Endothelial cell of hepatic sinusoid (primary cell): ENCODE data around the gene PHACTR1.

Experiments
- in situ Hi-C: cut with HindIII; loops from 2 replicates; pipeline ENCODE4 v1.10.0; 2017; ENCODE audit warnings: low sequenced_read_pairs

Gene PHACTR1

GRCh38 chr6:13290335-13290734 lies 573.8 kb downstream of the PHACTR1 start:
- in situ Hi-C loops, result no loop called here

- in situ Hi-C loops, result no loop called here
These were observed 576.2 kb downstream of the PHACTR1 start for GRCh38 chr6:13292774-13293173.

- in situ Hi-C loops, result no loop called here
These were observed 578.0 kb downstream of the PHACTR1 start for GRCh38 chr6:13294499-13295069.

GRCh38 chr6:13295576-13295975 lies 579.0 kb downstream of the PHACTR1 start:
- in situ Hi-C loops, result no loop called here

- in situ Hi-C loops, result no loop called here
These were observed 580.0 kb downstream of the PHACTR1 start for GRCh38 chr6:13296536-13296997.

- in situ Hi-C loops, result no loop called here
These were observed 580.8 kb downstream of the PHACTR1 start for GRCh38 chr6:13297391-13297790.

GRCh38 chr6:13298446-13298845 lies 581.9 kb downstream of the PHACTR1 start:
- in situ Hi-C loops, result no loop called here

GRCh38 chr6:13299403-13299821 lies 582.8 kb downstream of the PHACTR1 start:
- in situ Hi-C loops, result no loop called here

- in situ Hi-C loops, result no loop called here
These were observed 583.4 kb downstream of the PHACTR1 start for GRCh38 chr6:13299918-13300317.

GRCh38 chr6:13300643-13301590 lies 584.4 kb downstream of the PHACTR1 start:
- in situ Hi-C loops, result no loop called here

GRCh38 chr6:13302291-13302690 lies 585.7 kb downstream of the PHACTR1 start:
- in situ Hi-C loops, result no loop called here

- in situ Hi-C loops, result no loop called here
These were observed 586.4 kb downstream of the PHACTR1 start for GRCh38 chr6:13302751-13303667.

- in situ Hi-C loops, result no loop called here
These were observed 587.1 kb downstream of the PHACTR1 start for GRCh38 chr6:13303668-13304017.

GRCh38 chr6:13304101-13304500 lies 587.5 kb downstream of the PHACTR1 start:
- in situ Hi-C loops, result no loop called here

- in situ Hi-C loops, result no loop called here
These were observed 588.2 kb downstream of the PHACTR1 start for GRCh38 chr6:13304580-13305260.

GRCh38 chr6:13305288-13305687 lies 588.7 kb downstream of the PHACTR1 start:
- in situ Hi-C loops, result no loop called here

- in situ Hi-C loops, result no loop called here
These were observed 589.2 kb downstream of the PHACTR1 start for GRCh38 chr6:13305791-13306190.

GRCh38 chr6:13307508-13307995 lies 591.0 kb downstream of the PHACTR1 start:
- in situ Hi-C loops, result no loop called here

GRCh38 chr6:13308332-13308731 lies 591.8 kb downstream of the PHACTR1 start:
- in situ Hi-C loops, result no loop called here

- in situ Hi-C loops, result no loop called here
These were observed 594.6 kb downstream of the PHACTR1 start for GRCh38 chr6:13311155-13311554.
